HEK293 (cell line): Measurements from ENCODE around the gene FANCL.

Source experiments
- ZBTB8A ChIP-seq: fragments of 450-650 bp; formaldehyde crosslinking; IDR thresholded peaks from 2 replicates; pipeline ENCODE4 v1.5.1; 2016; ENCODE audit warnings: missing biosample characterization, missing genetic modification characterization
- TF ChIP-seq, protein P1 (sequence below): fragments of 450-650 bp; formaldehyde crosslinking; IDR thresholded peaks from 2 replicates; pipeline ENCODE4 v1.5.1; 2016; ENCODE audit warnings: missing biosample characterization, missing genetic modification characterization, low read depth
- TF ChIP-seq, protein P2 (sequence below): fragments of 450-650 bp; formaldehyde crosslinking; IDR thresholded peaks from 2 replicates; pipeline ENCODE4 v1.5.1; 2016; ENCODE audit warnings: missing biosample characterization, missing genetic modification characterization

DNA sequence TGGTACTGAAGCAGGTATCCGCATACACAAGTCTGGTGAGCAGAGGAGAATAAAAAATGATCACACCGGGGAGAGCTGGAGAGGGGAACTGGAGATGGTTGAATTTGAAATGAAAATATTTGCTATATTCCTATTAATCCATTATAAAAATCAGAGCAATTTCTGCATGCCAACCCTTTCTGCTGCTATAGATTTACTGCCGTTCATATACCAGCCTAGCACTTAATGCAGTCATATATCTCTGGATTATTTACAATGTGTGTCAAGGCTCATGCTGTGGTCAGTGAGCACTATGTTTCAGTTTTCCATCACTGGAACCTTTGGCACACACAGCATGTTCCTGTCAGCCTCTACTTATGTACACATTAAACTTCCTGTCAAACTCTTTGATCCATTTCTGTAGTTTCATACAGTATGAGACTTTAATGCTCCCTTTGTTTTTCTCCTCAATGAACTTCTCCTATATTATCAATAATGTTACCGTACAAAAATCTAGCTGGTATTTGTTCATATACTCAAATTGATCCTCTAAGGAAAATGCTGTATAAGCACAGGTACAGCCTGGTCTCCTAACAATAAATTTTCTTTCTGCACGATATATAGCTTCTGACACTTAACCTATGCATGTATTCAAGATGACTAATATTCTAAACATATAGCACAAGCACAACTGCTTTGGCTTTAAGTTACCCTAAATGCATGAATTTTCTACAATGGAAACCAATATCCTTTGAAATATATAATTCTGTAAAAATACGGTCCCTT, 36.7 kb downstream of the FANCL start:
- TF ChIP-seq, protein P1, sequence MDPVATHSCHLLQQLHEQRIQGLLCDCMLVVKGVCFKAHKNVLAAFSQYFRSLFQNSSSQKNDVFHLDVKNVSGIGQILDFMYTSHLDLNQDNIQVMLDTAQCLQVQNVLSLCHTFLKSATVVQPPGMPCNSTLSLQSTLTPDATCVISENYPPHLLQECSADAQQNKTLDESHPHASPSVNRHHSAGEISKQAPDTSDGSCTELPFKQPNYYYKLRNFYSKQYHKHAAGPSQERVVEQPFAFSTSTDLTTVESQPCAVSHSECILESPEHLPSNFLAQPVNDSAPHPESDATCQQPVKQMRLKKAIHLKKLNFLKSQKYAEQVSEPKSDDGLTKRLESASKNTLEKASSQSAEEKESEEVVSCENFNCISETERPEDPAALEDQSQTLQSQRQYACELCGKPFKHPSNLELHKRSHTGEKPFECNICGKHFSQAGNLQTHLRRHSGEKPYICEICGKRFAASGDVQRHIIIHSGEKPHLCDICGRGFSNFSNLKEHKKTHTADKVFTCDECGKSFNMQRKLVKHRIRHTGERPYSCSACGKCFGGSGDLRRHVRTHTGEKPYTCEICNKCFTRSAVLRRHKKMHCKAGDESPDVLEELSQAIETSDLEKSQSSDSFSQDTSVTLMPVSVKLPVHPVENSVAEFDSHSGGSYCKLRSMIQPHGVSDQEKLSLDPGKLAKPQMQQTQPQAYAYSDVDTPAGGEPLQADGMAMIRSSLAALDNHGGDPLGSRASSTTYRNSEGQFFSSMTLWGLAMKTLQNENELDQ (tag by site-specific recombination): no peak
- no peak for TF ChIP-seq ZBTB8A
- TF ChIP-seq, protein P2, sequence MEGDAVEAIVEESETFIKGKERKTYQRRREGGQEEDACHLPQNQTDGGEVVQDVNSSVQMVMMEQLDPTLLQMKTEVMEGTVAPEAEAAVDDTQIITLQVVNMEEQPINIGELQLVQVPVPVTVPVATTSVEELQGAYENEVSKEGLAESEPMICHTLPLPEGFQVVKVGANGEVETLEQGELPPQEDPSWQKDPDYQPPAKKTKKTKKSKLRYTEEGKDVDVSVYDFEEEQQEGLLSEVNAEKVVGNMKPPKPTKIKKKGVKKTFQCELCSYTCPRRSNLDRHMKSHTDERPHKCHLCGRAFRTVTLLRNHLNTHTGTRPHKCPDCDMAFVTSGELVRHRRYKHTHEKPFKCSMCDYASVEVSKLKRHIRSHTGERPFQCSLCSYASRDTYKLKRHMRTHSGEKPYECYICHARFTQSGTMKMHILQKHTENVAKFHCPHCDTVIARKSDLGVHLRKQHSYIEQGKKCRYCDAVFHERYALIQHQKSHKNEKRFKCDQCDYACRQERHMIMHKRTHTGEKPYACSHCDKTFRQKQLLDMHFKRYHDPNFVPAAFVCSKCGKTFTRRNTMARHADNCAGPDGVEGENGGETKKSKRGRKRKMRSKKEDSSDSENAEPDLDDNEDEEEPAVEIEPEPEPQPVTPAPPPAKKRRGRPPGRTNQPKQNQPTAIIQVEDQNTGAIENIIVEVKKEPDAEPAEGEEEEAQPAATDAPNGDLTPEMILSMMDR (tag by site-specific recombination): no peak
